ENCODE measurements around the gene DEF6.

- TF ChIP-seq EZH2 (optimal IDR thresholded peaks at IDR 0.05; ENCODE audit: low read depth, low read length) (no peak), CTCF (IDR thresholded peaks at IDR 0.05; ENCODE audit: low read length) (no peak)
These were observed 15.1 kb upstream of the DEF6 start for GRCh38 chr6:35282472-35282871.

Measured in MM.1S (cell line).